RWPE1 (cell line): ENCODE results near the gene WNT3.

Experiments used
- CTCF ChIA-PET: fragments of 350-600 bp; sonication (Branson Sonifier 250); formaldehyde crosslinking; extraction: SDS; loops from one replicate; lab custom pipeline; 2021; lab: Yijun Ruan, JAX
- POLR2A ChIA-PET: fragments of 400-600 bp; formaldehyde crosslinking; extraction: SDS; loops from one replicate; lab custom pipeline; 2020; ENCODE audit warnings: antibody characterized with exemption; ENCODE audit not compliant: low non-redundant PET; lab: Yijun Ruan, JAX
- DNase-seq: peaks from one replicate; pipeline ENCODE4 v3.0.0; 2012; ENCODE audit warnings: low spot score
- H3K27ac ChIP-seq: fragments of 450-650 bp; 2 replicates; pipeline ENCODE4 v1.5.1; 2017
- TF ChIP-seq, protein P1 (sequence below): fragments of 450-650 bp; conservative IDR thresholded peaks from 2 replicates; pipeline ENCODE4 v1.5.1; 2017; ENCODE audit warnings: low read depth, mild to moderate bottlenecking

WNT3 gene

GRCh38 chr17:46800573-46800972 is 17.9 kb downstream of the WNT3 start:
- CTCF ChIA-PET = no interaction called here
- no peak for DNase-seq
- TF ChIP-seq, protein P1, sequence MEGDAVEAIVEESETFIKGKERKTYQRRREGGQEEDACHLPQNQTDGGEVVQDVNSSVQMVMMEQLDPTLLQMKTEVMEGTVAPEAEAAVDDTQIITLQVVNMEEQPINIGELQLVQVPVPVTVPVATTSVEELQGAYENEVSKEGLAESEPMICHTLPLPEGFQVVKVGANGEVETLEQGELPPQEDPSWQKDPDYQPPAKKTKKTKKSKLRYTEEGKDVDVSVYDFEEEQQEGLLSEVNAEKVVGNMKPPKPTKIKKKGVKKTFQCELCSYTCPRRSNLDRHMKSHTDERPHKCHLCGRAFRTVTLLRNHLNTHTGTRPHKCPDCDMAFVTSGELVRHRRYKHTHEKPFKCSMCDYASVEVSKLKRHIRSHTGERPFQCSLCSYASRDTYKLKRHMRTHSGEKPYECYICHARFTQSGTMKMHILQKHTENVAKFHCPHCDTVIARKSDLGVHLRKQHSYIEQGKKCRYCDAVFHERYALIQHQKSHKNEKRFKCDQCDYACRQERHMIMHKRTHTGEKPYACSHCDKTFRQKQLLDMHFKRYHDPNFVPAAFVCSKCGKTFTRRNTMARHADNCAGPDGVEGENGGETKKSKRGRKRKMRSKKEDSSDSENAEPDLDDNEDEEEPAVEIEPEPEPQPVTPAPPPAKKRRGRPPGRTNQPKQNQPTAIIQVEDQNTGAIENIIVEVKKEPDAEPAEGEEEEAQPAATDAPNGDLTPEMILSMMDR = no peak
- no peak overlapping the region for H3K27ac ChIP-seq
- POLR2A ChIA-PET = no interaction called here

- POLR2A ChIA-PET = no interaction called here
- TF ChIP-seq, protein P1 = no peak
- CTCF ChIA-PET = interaction anchor here (1.1 kb wide), 1 partner anchor 13 kb away, joined by 5 read pairs; no protein-coding TSS in a partner anchor
- no peak for DNase-seq
- no peak overlapping the region for H3K27ac ChIP-seq
These were observed 21.4 kb downstream of the WNT3 start for GRCh38 chr17:46796956-46797530.

- no peak overlapping the region for H3K27ac ChIP-seq
- no peak for DNase-seq
- TF ChIP-seq, protein P1 = no peak
- CTCF ChIA-PET = interaction anchor here (1.1 kb wide), 1 partner anchor 13 kb away, joined by 5 read pairs; no protein-coding TSS in a partner anchor
- POLR2A ChIA-PET = no interaction called here
These were observed 22.0 kb downstream of the WNT3 start for GRCh38 chr17:46796524-46796923.

GRCh38 chr17:46796084-46796483 is 22.4 kb downstream of the WNT3 start:
- DNase-seq = no peak
- TF ChIP-seq, protein P1 = no peak
- POLR2A ChIA-PET = no interaction called here
- CTCF ChIA-PET = no interaction called here
- no peak overlapping the region for H3K27ac ChIP-seq

- ChIA-PET CTCF (no interaction called here), POLR2A (no interaction called here)
- TF ChIP-seq, protein P1 = no peak
- no peak overlapping the region for H3K27ac ChIP-seq
- peak; percentile 46 for DNase-seq
These were observed 23.0 kb downstream of the WNT3 start for GRCh38 chr17:46795379-46795952.

DNA sequence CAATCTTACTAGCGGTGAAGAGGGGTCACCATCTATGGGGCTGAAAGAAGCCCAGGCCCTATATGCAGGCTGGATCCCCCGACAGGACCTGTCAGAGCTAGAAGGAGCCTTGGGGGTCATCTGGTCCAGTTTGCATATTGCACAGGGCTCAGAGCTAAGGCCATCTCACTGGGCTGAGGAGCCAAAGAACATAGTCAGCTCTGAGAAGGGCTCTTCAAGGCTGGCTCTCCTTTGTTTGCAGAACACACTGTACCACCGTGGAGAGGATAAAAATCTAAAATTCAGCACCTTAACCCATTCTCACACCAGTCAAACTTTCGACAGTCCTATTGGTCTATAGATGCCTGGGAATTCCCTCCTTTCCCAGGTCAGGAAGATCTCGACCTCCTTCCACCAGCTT is 24.2 kb downstream of the WNT3 start:
- no peak for DNase-seq
- CTCF ChIA-PET = interaction anchor here (0.6 kb wide), 1 partner anchor 793 kb away, joined by 3 read pairs; no protein-coding TSS in a partner anchor
- TF ChIP-seq, protein P1 = no peak
- POLR2A ChIA-PET = no interaction called here
- H3K27ac ChIP-seq = no peak overlapping the region
